Neural cell (in vitro differentiated cells): ENCODE results near the gene PCSK7. TPM values are rescaled to one million over a fixed set of nuclear protein-coding genes. Genes with fewer than 3 reads are reported as not detected.

Source experiments
- H2AFZ ChIP-seq: fragments of 200-600, 300-800 bp; sonication (generic), shearing (Covaris generic); 2 replicates; pipeline ENCODE4 v1.6.0; 2014; ENCODE audit warnings: low read depth, mild to moderate bottlenecking, antibody characterized with exemption, low read length, moderate library complexity
- H3F3A ChIP-seq: fragments of 200-600 bp; shearing (Covaris generic); 2 replicates; pipeline ENCODE4 v1.6.1; 2016; ENCODE audit warnings: mild to moderate bottlenecking, moderate library complexity, mixed read lengths, antibody characterized with exemption, low read length; ENCODE audit not compliant: insufficient read depth, poor library complexity, severe bottlenecking
- H3K27ac ChIP-seq: fragments of 200-600, 300-800 bp; sonication (generic), shearing (Covaris generic); 2 replicates; pipeline ENCODE4 v1.5.1; 2014; ENCODE audit warnings: mild to moderate bottlenecking, low read length, moderate library complexity
- H3K27me3 ChIP-seq: fragments of 300-800, 200-600 bp; sonication (generic), shearing (Covaris generic); 2 replicates; pipeline ENCODE4 v1.6.0; 2014; ENCODE audit warnings: mild to moderate bottlenecking, low read depth, low read length, moderate library complexity; ENCODE audit not compliant: insufficient read depth
- H3K36me3 ChIP-seq: fragments of 300-800, 200-600 bp; sonication (generic), shearing (Covaris generic); 2 replicates; pipeline ENCODE4 v1.5.1; 2014; ENCODE audit warnings: mild to moderate bottlenecking, antibody characterized with exemption, low read length, moderate library complexity; ENCODE audit not compliant: insufficient read depth
- H3K4me2 ChIP-seq: fragments of 300-800, 200-600 bp; sonication (generic), shearing (Covaris generic); 2 replicates; pipeline ENCODE4 v1.6.0; 2014; ENCODE audit warnings: mild to moderate bottlenecking, low read length
- H3K4me3 ChIP-seq: fragments of 300-800, 200-600 bp; sonication (generic), shearing (Covaris generic); 2 replicates; pipeline ENCODE4 v1.5.1; 2014; ENCODE audit warnings: mild to moderate bottlenecking, low read length, moderate library complexity
- H3K79me2 ChIP-seq: fragments of 200-600 bp; shearing (Covaris generic); replicated peaks from 2 replicates; pipeline ENCODE4 v1.6.0; 2014; ENCODE audit warnings: mild to moderate bottlenecking, low read length, moderate library complexity; ENCODE audit not compliant: insufficient read depth
- H3K9ac ChIP-seq: fragments of 300-800, 200-600 bp; sonication (generic), shearing (Covaris generic); 2 replicates; pipeline ENCODE4 v1.6.1; 2016; ENCODE audit warnings: mild to moderate bottlenecking, low read length, mixed read lengths
- H3K9me2 ChIP-seq: fragments of 200-600 bp; shearing (Covaris generic); 2 replicates; pipeline ENCODE4 v1.6.1; 2016; ENCODE audit warnings: mild to moderate bottlenecking, low read length, mixed read lengths; ENCODE audit not compliant: insufficient read depth
- H3K9me3 ChIP-seq: fragments of 200-600, 300-800 bp; sonication (generic), shearing (Covaris generic); 2 replicates; pipeline ENCODE4 v1.6.1; 2016; ENCODE audit warnings: mild to moderate bottlenecking, mixed run types, low read length, moderate library complexity, mixed read lengths
- H4K20me1 ChIP-seq: fragments of 200-600 bp; shearing (Covaris generic); 2 replicates; pipeline ENCODE4 v1.6.1; 2016; ENCODE audit warnings: mild to moderate bottlenecking, mixed run types; ENCODE audit not compliant: insufficient read depth
- CTCF ChIP-seq: fragments of 450-650 bp; IDR thresholded peaks from 2 replicates; pipeline ENCODE4 v1.5.1; 2014; ENCODE audit warnings: antibody characterized with exemption, mild to moderate bottlenecking, moderate library complexity; ENCODE audit not compliant: poor library complexity, severe bottlenecking
- EP300 ChIP-seq: fragments of 450-650 bp; conservative IDR thresholded peaks from 2 replicates; pipeline ENCODE4 v1.6.1; 2014; ENCODE audit warnings: antibody characterized with exemption, mild to moderate bottlenecking, moderate library complexity; ENCODE audit not compliant: poor library complexity, severe bottlenecking
- EZH2 ChIP-seq: fragments of 200-600, 300-800 bp; shearing (Covaris generic), sonication (generic); IDR thresholded peaks from 2 replicates; pipeline ENCODE4 v1.6.1; 2014; ENCODE audit warnings: antibody characterized with exemption, low read length, borderline replicate concordance, mild to moderate bottlenecking; ENCODE audit not compliant: insufficient read depth, poor library complexity, severe bottlenecking
- MXI1 ChIP-seq: fragments of 450-650 bp; conservative IDR thresholded peaks from 2 replicates; pipeline ENCODE4 v1.6.1; 2014; ENCODE audit warnings: antibody characterized with exemption, mild to moderate bottlenecking; ENCODE audit not compliant: poor library complexity, severe bottlenecking
- POLR2AphosphoS5 ChIP-seq: IDR thresholded peaks from 2 replicates; pipeline ENCODE4 v1.6.1; 2012
- RAD21 ChIP-seq: fragments of 450-650 bp; conservative IDR thresholded peaks from 2 replicates; pipeline ENCODE4 v1.6.1; 2014; ENCODE audit warnings: antibody characterized with exemption, mild to moderate bottlenecking, moderate library complexity
- REST ChIP-seq: IDR thresholded peaks from 2 replicates; pipeline ENCODE4 v1.6.1; 2012; ENCODE audit warnings: borderline replicate concordance
- SMC3 ChIP-seq: fragments of 450-650 bp; conservative IDR thresholded peaks from 2 replicates; pipeline ENCODE4 v1.6.1; 2014; ENCODE audit warnings: antibody characterized with exemption, mild to moderate bottlenecking, moderate library complexity; ENCODE audit not compliant: poor library complexity
- TAF1 ChIP-seq: IDR thresholded peaks from 2 replicates; pipeline ENCODE4 v1.6.1; 2012; ENCODE audit warnings: low read depth
- polyA plus RNA-seq: library from polyadenylated mRNA; depleted of rRNA; stranded (reverse); fragments of >200 nt; gene quantifications from 2 replicates; pipeline ENCODE4 v1.2.3, GENCODE V29; 2014

The PCSK7 gene
- polyA plus RNA-seq, 1 donor from 2014 or later, result 44.4 TPM

DNA sequence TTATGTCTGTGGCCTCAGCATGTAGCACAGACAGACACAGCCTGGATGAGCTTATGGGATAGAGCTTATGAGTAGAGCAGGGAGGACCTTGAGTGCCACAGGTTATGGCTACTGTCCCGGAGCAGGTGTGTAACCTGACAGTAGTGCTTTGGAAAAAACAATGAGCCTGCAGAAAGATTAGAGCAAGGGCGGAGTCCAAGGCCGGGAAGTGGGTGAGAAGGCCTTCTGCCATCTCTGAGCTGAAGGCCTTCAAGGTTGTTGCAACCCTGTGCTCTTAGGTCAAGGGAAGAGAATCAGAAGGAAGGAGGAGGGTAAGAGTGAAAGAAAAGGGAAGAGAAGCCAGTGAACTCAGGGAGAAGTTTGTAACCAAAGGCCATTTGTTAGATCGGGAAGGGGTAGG lies 36.6 kb downstream of the PCSK7 start:
- no peak overlapping the region for H3K4me3 ChIP-seq
- TF ChIP-seq SMC3 (no peak), REST (no peak), EZH2 (no peak), EP300 (no peak), CTCF (no peak), RAD21 (no peak)
- no peaks in the 10 kb centered on the region for H4K20me1 ChIP-seq
- no peak overlapping the region for H3K9ac ChIP-seq
- H2AFZ ChIP-seq, result no peak overlapping the region
- no peaks in the 10 kb centered on the region for H3K9me2 ChIP-seq
- no peaks in the 10 kb centered on the region for H3K36me3 ChIP-seq
- H3K4me2 ChIP-seq, result no peak overlapping the region
- no peaks in the 10 kb centered on the region for H3K9me3 ChIP-seq
- H3K79me2 ChIP-seq, result no peaks in the 10 kb centered on the region
- no peaks in the 10 kb centered on the region for H3K27me3 ChIP-seq
- H3F3A ChIP-seq, result no peaks in the 10 kb centered on the region
- no peak overlapping the region for H3K27ac ChIP-seq

- Histone ChIP-seq H3F3A (no peaks in the 10 kb centered on the region), H3K36me3 (no peaks in the 10 kb centered on the region), H3K27ac (no peak overlapping the region)
Observed at GRCh38 chr11:117194267-117194666, 37.6 kb downstream of the PCSK7 start.

More at GRCh38 chr11:117194267-117194666, 37.6 kb downstream of the PCSK7 start:
- Histone ChIP-seq H3K4me2 (no peak overlapping the region), H3K4me3 (no peak overlapping the region), H3K9me2 (no peaks in the 10 kb centered on the region), H4K20me1 (no peaks in the 10 kb centered on the region), H2AFZ (no peak overlapping the region), H3K79me2 (no peaks in the 10 kb centered on the region), H3K9me3 (no peaks in the 10 kb centered on the region), H3K9ac (no peak overlapping the region), H3K27me3 (no peaks in the 10 kb centered on the region)
- TF ChIP-seq RAD21 (no peak), EZH2 (no peak), MXI1 (no peak), CTCF (no peak), EP300 (no peak), REST (no peak), POLR2AphosphoS5 (no peak), TAF1 (no peak), SMC3 (no peak)
